ENCODE data around the gene GPC3.

DNA sequence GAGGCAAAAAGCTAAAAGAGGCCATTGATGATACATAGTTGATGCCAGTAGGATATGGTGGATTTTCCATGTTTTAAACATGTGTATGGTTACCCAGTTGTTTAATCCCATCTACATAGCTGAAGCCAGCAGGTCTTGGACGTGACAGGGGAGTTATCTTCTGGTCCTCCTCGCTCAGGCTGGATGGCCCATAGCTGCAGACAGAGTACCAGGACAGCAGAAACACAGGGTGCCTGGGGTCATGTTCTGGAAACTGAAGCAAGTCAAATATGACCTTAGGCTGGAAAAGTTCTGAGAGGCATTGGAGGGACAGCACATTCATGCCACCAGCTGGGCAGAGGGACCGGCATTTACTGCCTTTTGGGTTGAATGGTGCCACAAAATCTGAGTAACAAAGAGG, 452.1 kb downstream of the GPC3 start:
- TF ChIP-seq, protein P1, sequence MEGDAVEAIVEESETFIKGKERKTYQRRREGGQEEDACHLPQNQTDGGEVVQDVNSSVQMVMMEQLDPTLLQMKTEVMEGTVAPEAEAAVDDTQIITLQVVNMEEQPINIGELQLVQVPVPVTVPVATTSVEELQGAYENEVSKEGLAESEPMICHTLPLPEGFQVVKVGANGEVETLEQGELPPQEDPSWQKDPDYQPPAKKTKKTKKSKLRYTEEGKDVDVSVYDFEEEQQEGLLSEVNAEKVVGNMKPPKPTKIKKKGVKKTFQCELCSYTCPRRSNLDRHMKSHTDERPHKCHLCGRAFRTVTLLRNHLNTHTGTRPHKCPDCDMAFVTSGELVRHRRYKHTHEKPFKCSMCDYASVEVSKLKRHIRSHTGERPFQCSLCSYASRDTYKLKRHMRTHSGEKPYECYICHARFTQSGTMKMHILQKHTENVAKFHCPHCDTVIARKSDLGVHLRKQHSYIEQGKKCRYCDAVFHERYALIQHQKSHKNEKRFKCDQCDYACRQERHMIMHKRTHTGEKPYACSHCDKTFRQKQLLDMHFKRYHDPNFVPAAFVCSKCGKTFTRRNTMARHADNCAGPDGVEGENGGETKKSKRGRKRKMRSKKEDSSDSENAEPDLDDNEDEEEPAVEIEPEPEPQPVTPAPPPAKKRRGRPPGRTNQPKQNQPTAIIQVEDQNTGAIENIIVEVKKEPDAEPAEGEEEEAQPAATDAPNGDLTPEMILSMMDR (IDR thresholded peaks at IDR 0.05) = no peak
- TF ChIP-seq POLR2AphosphoS5 (IDR thresholded peaks at IDR 0.05) = no peak
- TF ChIP-seq POLR2A (IDR thresholded peaks at IDR 0.05) = no peak
